ENCODE measurements around the gene C1QTNF8.

- TF ChIP-seq CTCF (conservative IDR thresholded peaks at IDR 0.05 in 1 of 2, IDR thresholded peaks at IDR 0.05 in 1 of 2; ENCODE audit: extremely low read depth in 1 of 2, insufficient read depth in 1 of 2, low read depth in 1 of 2, low read length in 2 of 2) (no peak), EZH2 (IDR thresholded peaks at IDR 0.05; ENCODE audit: borderline replicate concordance, low read length) (no peak)
Observed at GRCh38 chr16:1050921-1051320, 45.1 kb downstream of the C1QTNF8 start.

All from mammary epithelial cell (primary cell).